Inflammatory macrophage treated with lipopolysaccharide for 1 hour (primary cell): ENCODE measurements around the gene GALNT14.
A peak's percentile ranks its signal among the peaks of the same experiment; 100 is the strongest.

Experiments used
- DNase-seq, 2 donors: peaks; one replicate each; pipeline ENCODE4 v3.0.0-alpha.2; 2020 to 2022

Gene GALNT14

DNA sequence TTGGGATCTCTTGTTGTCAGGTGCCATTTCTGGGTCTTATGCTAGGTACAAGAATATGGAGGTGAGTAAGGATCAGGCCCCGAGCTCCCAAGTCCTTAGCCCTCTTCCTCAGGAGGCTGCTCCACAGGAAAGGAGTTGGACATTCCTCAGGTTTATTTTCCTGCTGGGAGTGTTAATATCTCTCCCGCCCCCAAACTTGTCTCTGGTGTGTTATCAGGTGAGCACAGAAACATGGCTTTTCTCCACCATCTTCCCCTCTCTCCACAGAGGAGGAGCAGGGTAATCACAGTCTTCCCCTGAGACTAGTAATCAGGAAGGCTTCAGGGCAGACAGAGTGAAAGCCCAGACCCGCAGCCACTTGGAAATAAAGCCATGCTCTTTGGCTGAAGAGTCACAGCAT is 257.7 kb downstream of the GALNT14 start:
- no peak for DNase-seq

DNA sequence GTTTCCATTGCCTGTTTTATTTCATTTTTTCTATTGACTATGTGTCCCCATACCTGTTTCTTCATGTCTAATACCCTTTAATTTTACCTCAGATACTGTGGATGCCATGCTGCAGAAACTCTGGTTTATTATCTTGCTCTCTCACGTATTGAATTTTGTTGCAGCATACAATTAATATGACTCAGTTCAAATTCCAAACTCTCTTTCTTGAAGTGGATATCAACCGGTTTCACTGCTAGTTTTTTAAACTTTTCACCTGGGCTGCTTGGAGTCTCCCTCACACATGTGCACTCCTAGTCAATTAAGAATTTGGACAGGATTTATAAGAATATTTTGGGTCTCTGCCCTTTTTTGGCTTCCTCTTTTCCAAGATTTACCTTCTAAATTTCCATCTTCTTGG is 260.4 kb downstream of the GALNT14 start:
- no peak for DNase-seq

GRCh38 chr2:30872797-30873196 is 265.4 kb downstream of the GALNT14 start:
- DNase-seq = no peak

- no peak for DNase-seq
Measured at GRCh38 chr2:30871980-30872789, 266.1 kb downstream of the GALNT14 start.

GRCh38 chr2:30871440-30871839 is 266.8 kb downstream of the GALNT14 start:
- no peak for DNase-seq

GRCh38 chr2:30869988-30870387 is 268.3 kb downstream of the GALNT14 start:
- no peak for DNase-seq

GRCh38 chr2:30867385-30867784 is 270.9 kb downstream of the GALNT14 start:
- no peak for DNase-seq

DNA sequence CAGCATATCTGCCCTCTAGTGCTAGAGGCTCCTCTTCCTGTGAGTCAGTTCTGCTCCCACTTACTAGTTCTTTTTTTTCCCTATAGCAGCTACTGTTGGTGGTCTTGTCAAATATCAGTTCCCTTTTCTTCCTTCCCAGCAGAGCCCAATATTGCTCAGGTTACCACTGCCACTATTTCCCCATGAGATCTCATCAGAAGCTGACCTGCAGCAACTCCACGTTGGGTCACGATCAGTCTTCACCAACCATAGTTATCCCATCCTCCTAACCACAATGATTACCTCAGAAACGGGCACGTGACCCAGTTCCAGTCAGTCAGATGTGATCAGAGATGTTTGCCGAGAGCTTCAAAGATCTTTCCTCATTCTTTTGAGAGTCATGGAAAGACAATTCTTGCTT is 271.3 kb downstream of the GALNT14 start:
- DNase-seq = peak; percentile 37 to 46

DNA sequence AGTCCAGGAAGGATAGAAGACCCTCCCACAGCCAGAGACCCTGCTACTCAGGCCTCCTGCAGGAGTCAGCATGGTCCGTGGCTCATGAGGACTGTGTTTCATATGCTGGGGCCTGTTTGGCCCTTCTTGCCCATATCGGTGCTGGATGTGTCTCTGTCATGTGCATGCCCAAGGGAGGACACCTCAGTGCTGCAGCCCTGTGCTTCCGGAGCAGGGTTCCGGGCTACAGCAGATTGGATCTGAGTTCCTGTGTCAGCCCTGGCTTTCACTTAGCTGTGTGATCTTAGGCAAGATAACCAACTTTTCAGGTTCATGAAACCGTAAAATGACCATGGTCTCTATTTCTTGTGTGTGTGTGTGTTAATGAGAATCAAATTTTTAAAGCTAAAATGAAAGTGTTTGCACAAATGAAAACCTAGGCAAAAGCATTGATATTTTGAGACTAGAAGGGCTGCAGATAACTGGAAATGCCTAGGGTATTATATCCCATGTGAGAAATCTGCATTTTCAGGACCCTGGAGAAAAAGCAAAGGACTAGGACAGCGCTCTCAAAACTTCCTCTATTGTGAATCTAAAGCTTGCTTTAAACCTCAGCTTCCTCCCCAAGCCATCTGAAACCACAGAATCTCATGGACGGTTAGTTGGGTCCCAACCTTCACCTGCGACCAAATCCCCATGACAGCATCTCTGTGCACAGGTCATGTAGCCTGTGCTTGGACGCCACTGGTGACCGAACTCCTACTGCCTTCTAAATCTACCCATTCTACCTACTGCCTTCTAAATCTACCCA is 272.2 kb downstream of the GALNT14 start:
- peak in 1 of 2 donors; percentile 16 for DNase-seq

DNA sequence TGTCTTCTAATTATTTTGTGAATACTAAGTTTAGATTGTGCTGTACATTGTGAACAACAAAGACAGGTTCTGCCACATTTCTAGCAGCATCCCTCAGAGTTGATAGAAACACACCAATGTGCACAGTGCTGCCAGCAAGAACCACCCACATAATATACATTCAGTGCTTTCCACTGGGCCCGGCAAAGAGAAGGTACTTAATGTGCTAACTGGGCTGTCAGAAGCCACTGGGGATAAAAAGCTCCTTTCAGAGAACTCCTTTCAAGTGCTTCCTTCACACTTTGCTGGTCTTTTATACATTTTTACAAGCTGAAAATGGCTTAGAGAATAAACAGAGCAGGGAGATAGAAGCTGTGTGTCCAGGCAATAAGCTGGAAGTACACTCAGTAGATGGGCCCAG is 273.0 kb downstream of the GALNT14 start:
- DNase-seq = no peak

DNA sequence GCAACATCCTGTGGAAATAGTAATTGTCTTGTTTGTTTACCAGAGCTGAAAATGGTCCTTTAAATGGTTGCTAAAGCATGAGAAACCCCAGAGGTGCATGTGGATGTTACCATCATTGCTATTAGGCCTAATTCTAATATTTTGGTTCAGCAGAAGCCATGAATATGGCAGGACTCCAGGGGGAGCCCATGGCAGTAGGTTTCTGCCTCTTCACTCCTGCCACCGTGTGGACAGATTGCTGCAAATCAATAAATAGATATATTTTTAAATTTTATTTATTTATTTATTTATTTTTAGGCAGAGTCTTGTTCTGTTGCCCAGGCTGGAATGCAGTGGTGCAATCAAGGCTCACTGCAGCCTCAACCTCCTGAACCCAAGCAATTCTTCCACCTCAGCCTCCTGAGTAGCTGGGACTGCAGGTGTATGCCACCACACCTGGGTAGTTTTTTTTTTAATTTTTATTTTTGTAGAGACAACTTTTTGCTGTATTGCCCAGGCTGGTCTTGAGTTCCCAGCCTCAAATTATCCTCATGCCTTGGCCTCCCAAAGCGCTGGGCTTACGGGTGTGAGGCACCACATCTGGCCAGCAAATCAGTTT is 276.1 kb downstream of the GALNT14 start:
- peak; percentile 63 to 77 for DNase-seq

- DNase-seq = no peak
Measured at GRCh38 chr2:30860726-30861125, 277.5 kb downstream of the GALNT14 start.
